Activated naive CD8-positive, alpha-beta T cell treated with anti-CD3 and anti-CD28 coated beads, Interleukin-2, amount 10 ng/mL, durations not matched to agents 7 days and 5 days (primary cell): ENCODE measurements around the gene VWCE. TPM values are rescaled to one million over a fixed set of nuclear protein-coding genes. Genes with fewer than 3 reads are reported as not detected.

ENCODE experiments used
- ATAC-seq: fragments of 150-1000 bp; cut with Tn5 transposase; one replicate; pipeline ENCODE4 v1.10.0; 2021; ENCODE audit warnings: low read depth, moderate library complexity
- POLR2A ChIA-PET: fragments of 350-600 bp; sonication (Branson Sonifier 250); formaldehyde crosslinking; loops from one replicate; lab custom pipeline; 2021; ENCODE audit warnings: antibody characterized with exemption; lab: Charles Lee
- DNase-seq: peaks from one replicate; pipeline ENCODE4 v3.0.0; 2021
- H3K27ac Mint-ChIP-seq: one replicate; pipeline ENCODE4 v1.8.0; 2022; ENCODE audit warnings: mild to moderate bottlenecking, mixed read lengths
- H3K27me3 Mint-ChIP-seq: one replicate; pipeline ENCODE4 v1.8.0; 2022; ENCODE audit warnings: mild to moderate bottlenecking, moderate library complexity, mixed read lengths
- H3K36me3 Mint-ChIP-seq: one replicate; pipeline ENCODE4 v1.8.0; 2021; ENCODE audit warnings: mild to moderate bottlenecking, mixed read lengths
- H3K4me1 Mint-ChIP-seq: one replicate; pipeline ENCODE4 v1.8.0; 2021; ENCODE audit warnings: mixed read lengths
- H3K4me3 Mint-ChIP-seq: one replicate; pipeline ENCODE4 v1.8.0; 2022; ENCODE audit warnings: mild to moderate bottlenecking, moderate library complexity, mixed read lengths
- H3K9me3 Mint-ChIP-seq: one replicate; pipeline ENCODE4 v1.8.0; 2021; ENCODE audit warnings: mixed read lengths
- total RNA-seq, 2 experiments: library from RNA; stranded (reverse); gene quantifications; one replicate each; pipeline ENCODE4 v1.2.3, GENCODE V29; 2021

The VWCE gene
- total RNA-seq = 1 to 10 TPM; 2.4 to 3.1 TPM

DNA sequence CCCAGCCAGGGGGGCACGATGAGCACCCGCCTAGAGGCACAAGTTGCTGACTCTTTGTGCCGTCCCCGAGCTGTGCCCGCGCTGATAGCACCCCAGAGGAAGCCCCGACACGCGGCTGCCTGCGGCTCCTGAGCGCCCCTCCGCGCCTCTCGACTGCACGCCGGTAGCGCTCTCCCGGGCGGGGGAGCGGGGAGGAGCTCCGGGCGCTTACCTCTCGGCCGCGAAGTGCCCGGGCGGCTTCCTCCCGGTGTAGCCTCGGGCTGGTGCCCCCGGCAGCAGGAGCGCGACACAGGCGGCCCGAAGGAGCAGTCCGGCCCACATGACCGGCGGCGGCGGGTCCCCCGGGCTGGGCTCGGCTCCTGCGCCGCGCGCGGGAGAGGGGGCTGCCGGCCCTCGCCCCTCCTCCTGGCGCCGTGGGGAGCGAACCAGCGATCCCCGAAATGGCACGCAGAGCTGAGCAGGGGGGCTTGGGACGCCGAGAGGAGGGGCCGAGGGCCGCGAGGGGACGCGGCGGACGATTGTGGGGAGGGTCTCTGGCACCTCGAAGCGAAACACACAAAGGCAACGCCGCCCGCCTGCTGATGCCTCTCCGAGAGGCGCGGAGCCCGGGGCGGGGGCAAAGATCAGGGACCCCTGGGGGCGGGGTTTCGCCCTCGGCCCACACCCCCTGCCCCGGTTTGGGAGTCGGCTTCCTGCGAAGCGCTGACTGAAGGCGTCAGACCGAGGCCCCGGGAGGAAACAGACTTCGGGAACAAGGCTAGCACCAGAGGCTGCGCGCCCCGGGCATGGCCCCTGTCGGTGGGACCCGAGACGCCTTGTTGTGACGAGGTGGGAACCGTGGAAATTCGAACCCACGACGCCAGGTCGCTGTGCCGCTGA is at the start of gene VWCE:
TSS of gene VWCE (minus strand) at position 600 of the 879 bp plus-strand sequence. CDS start at position 321, 279 bp downstream.
- Mint-ChIP-seq H3K9me3 (no peaks in the 10 kb centered on the region), H3K4me1 (peaks cover 37% of the 10 kb centered on the region), H3K36me3 (peaks cover 6% of the 10 kb centered on the region), H3K27me3 (no peaks in the 10 kb centered on the region), H3K27ac (peak within 1 kb of the TSS; percentile 81), H3K4me3 (peak within 1 kb of the TSS; percentile 85)
- POLR2A ChIA-PET = interaction anchor here (1.0 to 2.4 kb wide), 10 partner anchors 13 to 135 kb away, joined by 3 to 11 read pairs (median 5); partner anchors contain the start of genes CPSF7, CYB561A3, DDB1 and SDHAF2
- DNase-seq = peak; percentile 85
- ATAC-seq = peak; percentile 85

GRCh38 chr11:61343792-61344745 is 49.0 kb upstream of the VWCE start:
- Mint-ChIP-seq H3K27me3 (no peaks in the 10 kb centered on the region), H3K4me1 (peaks cover 6% of the 10 kb centered on the region), H3K4me3 (no peak overlapping the region), H3K27ac (no peak overlapping the region), H3K9me3 (no peaks in the 10 kb centered on the region), H3K36me3 (no peaks in the 10 kb centered on the region)
- POLR2A ChIA-PET = no interaction called here
- no peak for DNase-seq
- ATAC-seq = no peak

DNA sequence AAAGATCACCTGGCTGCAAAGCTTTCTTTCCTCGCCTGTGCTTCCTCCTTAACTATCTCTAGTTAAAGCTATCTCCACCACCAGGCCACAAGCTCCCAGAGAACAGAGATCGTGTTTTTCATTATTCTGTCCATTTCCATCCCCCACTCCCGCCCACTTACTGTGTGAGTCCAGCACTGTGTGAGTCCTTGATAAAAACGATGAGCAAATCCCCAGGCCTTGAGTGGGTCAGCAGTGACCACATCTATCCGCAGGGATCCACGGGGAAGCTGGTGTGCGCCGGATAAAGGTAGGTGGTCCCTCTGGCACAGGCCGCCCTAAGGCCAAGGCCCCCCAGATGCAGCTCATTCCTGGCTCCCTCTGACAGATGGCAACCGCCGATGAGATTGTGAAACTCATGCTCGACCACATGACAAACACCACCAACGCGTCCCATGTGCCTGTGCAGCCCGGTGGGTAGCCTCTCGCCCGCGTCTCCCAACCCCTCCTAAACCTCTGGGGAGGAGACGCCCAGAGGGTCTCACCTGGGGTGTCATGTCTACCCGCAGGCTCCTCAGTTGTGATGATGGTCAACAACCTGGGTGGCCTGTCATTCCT is 47.2 kb upstream of the VWCE start:
- Mint-ChIP-seq H3K9me3 (no peaks in the 10 kb centered on the region), H3K27ac (no peak overlapping the region), H3K4me1 (peaks cover 6% of the 10 kb centered on the region), H3K27me3 (no peaks in the 10 kb centered on the region), H3K36me3 (no peaks in the 10 kb centered on the region), H3K4me3 (no peak overlapping the region)
- ATAC-seq (no peak), DNase-seq (no peak)
- POLR2A ChIA-PET = interaction anchor here (1.2 kb wide), 1 partner anchor 12 kb away, joined by 3 read pairs; no protein-coding TSS in a partner anchor

GRCh38 chr11:61341706-61342105 is 46.6 kb upstream of the VWCE start:
- no peak overlapping the region for H3K4me3 Mint-ChIP-seq
- DNase-seq (no peak), ATAC-seq (no peak)
- POLR2A ChIA-PET = interaction anchor here (1.2 kb wide), 1 partner anchor 12 kb away, joined by 3 read pairs; no protein-coding TSS in a partner anchor
- no peaks in the 10 kb centered on the region for H3K9me3 Mint-ChIP-seq
- H3K4me1 Mint-ChIP-seq = peaks cover 12% of the 10 kb centered on the region
- no peaks in the 10 kb centered on the region for H3K27me3 Mint-ChIP-seq
- H3K27ac Mint-ChIP-seq = peak overlapping the region; percentile 2
- H3K36me3 Mint-ChIP-seq = no peaks in the 10 kb centered on the region

- Mint-ChIP-seq H3K4me3 (no peak overlapping the region), H3K4me1 (peaks cover 14% of the 10 kb centered on the region), H3K9me3 (no peaks in the 10 kb centered on the region), H3K27ac (no peak overlapping the region), H3K36me3 (no peaks in the 10 kb centered on the region), H3K27me3 (no peaks in the 10 kb centered on the region)
- ATAC-seq (no peak), DNase-seq (no peak)
- POLR2A ChIA-PET = no interaction called here
These were observed 45.9 kb upstream of the VWCE start for GRCh38 chr11:61340979-61341378.

GRCh38 chr11:61339490-61339878 is 44.4 kb upstream of the VWCE start:
- POLR2A ChIA-PET = interaction anchor here (2.8 kb wide), 1 partner anchor 22 kb away, joined by 11 read pairs; the partner anchor contains the start of genes CYB561A3 and TMEM138
- peaks cover 18% of the 10 kb centered on the region for H3K4me1 Mint-ChIP-seq
- no peaks in the 10 kb centered on the region for H3K36me3 Mint-ChIP-seq
- no peaks in the 10 kb centered on the region for H3K9me3 Mint-ChIP-seq
- H3K27ac Mint-ChIP-seq = peak overlapping the region; percentile 36
- no peak for ATAC-seq
- H3K4me3 Mint-ChIP-seq = no peak overlapping the region
- no peaks in the 10 kb centered on the region for H3K27me3 Mint-ChIP-seq
- DNase-seq = no peak

GRCh38 chr11:61338783-61339489 is 43.8 kb upstream of the VWCE start:
- H3K4me3 Mint-ChIP-seq = no peak overlapping the region
- DNase-seq (no peak), ATAC-seq (no peak)
- no peaks in the 10 kb centered on the region for H3K27me3 Mint-ChIP-seq
- POLR2A ChIA-PET = interaction anchor here (1.0 to 2.8 kb wide), 2 partner anchors 23 to 91 kb away, joined by 3 to 11 read pairs; partner anchors contain the start of genes CPSF7, CYB561A3, SDHAF2 and TMEM138
- H3K4me1 Mint-ChIP-seq = peaks cover 23% of the 10 kb centered on the region
- H3K36me3 Mint-ChIP-seq = no peaks in the 10 kb centered on the region
- no peak overlapping the region for H3K27ac Mint-ChIP-seq
- no peaks in the 10 kb centered on the region for H3K9me3 Mint-ChIP-seq

GRCh38 chr11:61337706-61338470 is 42.8 kb upstream of the VWCE start:
- DNase-seq (no peak), ATAC-seq (no peak)
- Mint-ChIP-seq H3K4me1 (peaks cover 31% of the 10 kb centered on the region), H3K27me3 (no peaks in the 10 kb centered on the region), H3K9me3 (no peaks in the 10 kb centered on the region), H3K4me3 (no peak overlapping the region), H3K27ac (peak overlapping the region; percentile 11), H3K36me3 (no peaks in the 10 kb centered on the region)
- POLR2A ChIA-PET = interaction anchor here (0.7 to 2.8 kb wide), 3 partner anchors 24 to 92 kb away, joined by 3 to 11 read pairs (median 3); partner anchors contain the start of genes CPSF7, CYB561A3, SDHAF2 and TMEM138

DNA sequence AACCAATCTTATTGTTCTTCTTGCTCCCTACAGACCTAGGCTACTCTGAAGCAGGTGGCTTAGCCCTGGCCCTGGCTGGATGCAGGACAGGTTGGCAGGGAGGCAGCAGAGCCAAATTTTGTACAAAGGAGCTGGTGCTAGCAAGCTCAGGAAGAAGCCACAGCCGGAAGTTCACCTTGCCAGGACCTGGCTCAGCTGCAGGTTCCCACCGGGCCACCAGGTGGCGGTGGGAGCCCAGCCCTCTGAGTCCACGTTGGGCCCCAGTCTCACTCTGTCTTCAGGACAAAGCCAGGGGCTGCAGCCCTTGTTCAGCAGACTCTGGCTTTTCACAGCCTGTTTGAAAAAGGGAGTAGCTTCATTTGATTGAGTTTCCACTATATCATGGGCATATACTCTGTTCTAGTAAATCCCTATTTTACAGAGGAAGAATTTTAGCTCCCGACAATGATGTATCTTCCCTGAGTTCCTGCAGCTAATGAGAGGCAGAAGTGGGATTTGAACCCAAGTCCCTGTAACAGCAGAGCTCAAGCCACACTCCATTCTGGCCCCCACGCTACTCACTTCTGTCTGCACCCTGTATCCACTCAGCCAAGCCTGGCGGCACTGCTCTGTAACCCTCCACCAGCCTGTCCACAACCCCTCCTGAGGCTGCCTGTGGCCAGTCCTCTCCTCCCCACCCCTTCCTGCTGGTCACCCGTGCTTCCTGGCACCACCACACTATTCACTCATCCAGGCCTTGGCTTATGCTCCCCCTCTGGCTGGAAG is 41.2 kb upstream of the VWCE start:
- ATAC-seq (peak; percentile 60), DNase-seq (peak; percentile 92)
- no peak overlapping the region for H3K4me3 Mint-ChIP-seq
- H3K4me1 Mint-ChIP-seq = peaks cover 42% of the 10 kb centered on the region
- H3K9me3 Mint-ChIP-seq = no peaks in the 10 kb centered on the region
- POLR2A ChIA-PET = interaction anchor here (0.5 to 2.0 kb wide), 11 partner anchors 10 to 652 kb away, joined by 3 to 36 read pairs (median 4); partner anchors contain the start of genes CPSF7, CYB561A3, SDHAF2 and TMEM138
- no peaks in the 10 kb centered on the region for H3K36me3 Mint-ChIP-seq
- peak overlapping the region; percentile 87 for H3K27ac Mint-ChIP-seq
- H3K27me3 Mint-ChIP-seq = no peaks in the 10 kb centered on the region

- DNase-seq = no peak
- Mint-ChIP-seq H3K9me3 (no peaks in the 10 kb centered on the region), H3K27ac (peak overlapping the region; percentile 87), H3K4me3 (no peak overlapping the region), H3K36me3 (peaks cover under 1% of the 10 kb centered on the region), H3K27me3 (no peaks in the 10 kb centered on the region), H3K4me1 (peaks cover 47% of the 10 kb centered on the region)
- POLR2A ChIA-PET = interaction anchor here (0.7 to 2.9 kb wide), 6 partner anchors 27 to 653 kb away, joined by 3 to 36 read pairs (median 15); partner anchors contain the start of genes CPSF7, CYB561A3, SDHAF2 and TMEM138
- no peak for ATAC-seq
These were observed 40.2 kb upstream of the VWCE start for GRCh38 chr11:61335355-61335710.
